Upper lobe of left lung (tissue), 6 donors: ENCODE measurements around the gene PIK3CA. TPM values are rescaled to one million over a fixed set of nuclear protein-coding genes. Genes with fewer than 3 reads are reported as not detected.
"Not testable (repeated sequence)": the region's sequence is repeated elsewhere in the genome, so short reads cannot be mapped to it uniquely, and the experiment has no call there.

Experiments used
- ATAC-seq, 2 donors: fragments of 200-7000 bp; cut with Tn5 transposase; one replicate each; pipeline ENCODE4 v1.9.1; 2022; ENCODE audit warnings: mild to moderate bottlenecking in 2 of 2, moderate library complexity in 2 of 2; ENCODE audit not compliant: low FRiP score in 2 of 2
- DNase-seq, 2 donors: peaks; one replicate each; pipeline ENCODE4 v3.0.0-alpha.2; 2019 to 2020
- H3K27ac ChIP-seq, 4 donors: fragments of 200-600 bp; sonication (generic); one replicate each; pipeline ENCODE4 v1.5.1; 2016 to 2019
- H3K27me3 ChIP-seq, 4 donors: fragments of 200-600 bp; sonication (generic); one replicate each; pipeline ENCODE4 v1.5.1; 2017 to 2019
- H3K36me3 ChIP-seq, 4 donors: fragments of 200-600 bp; sonication (generic); one replicate each; pipeline ENCODE4 v1.5.1; 2016 to 2019
- H3K4me1 ChIP-seq, 4 donors: fragments of 200-600 bp; sonication (generic); one replicate each; pipeline ENCODE4 v1.5.1; 2018 to 2019
- H3K4me3 ChIP-seq, 4 donors: fragments of 200-600 bp; sonication (generic); one replicate each; pipeline ENCODE4 v1.5.1; 2017 to 2019; ENCODE audit warnings: mild to moderate bottlenecking in 2 of 4, moderate library complexity in 1 of 4
- H3K9me3 ChIP-seq, 4 donors: fragments of 200-600 bp; sonication (generic); one replicate each; pipeline ENCODE4 v1.5.1; 2018 to 2019
- CTCF ChIP-seq, 6 experiments: fragments of 450-650 bp in 4 of 6; fragments of 200-600 bp in 2 of 6; sonication (generic) in 2 of 6; IDR thresholded peaks; one replicate each; pipeline ENCODE4 v1.5.1; 2016 to 2019; ENCODE audit warnings: antibody characterized with exemption in 6 of 6
- EP300 ChIP-seq, 4 donors: sonication (generic); formaldehyde crosslinking; IDR thresholded peaks; one replicate each; pipeline ENCODE4 v1.5.1; 2017; ENCODE audit warnings: antibody characterized with exemption in 4 of 4, control low read depth in 2 of 4
- POLR2A ChIP-seq, 4 donors: fragments of 450-650 bp; IDR thresholded peaks; one replicate each; pipeline ENCODE4 v1.5.1; 2016 to 2017; ENCODE audit warnings: antibody characterized with exemption in 4 of 4, mild to moderate bottlenecking in 2 of 4
- POLR2AphosphoS5 ChIP-seq, 2 donors: sonication (generic); formaldehyde crosslinking; IDR thresholded peaks; one replicate each; pipeline ENCODE4 v1.5.1; 2017; ENCODE audit warnings: antibody characterized with exemption in 2 of 2
- WGBS, 2 donors: methylation state at CpG; one replicate each; pipeline ENCODE4 v1.1.5; 2017 to 2018; 5-methylcytosine and 5-hydroxymethylcytosine counted together
- total RNA-seq, 6 donors: library from RNA; depleted of rRNA in 4 of 6; stranded (reverse); fragments of >200 nt in 4 of 6; gene quantifications; one replicate each; pipeline versions ENCODE4 v1.1.0 to v1.2.1, GENCODE V29; 2016 to 2021
- donor health status: DM: no; HTN: no; CAD: no; lungs with moderate emphysema.
- donor health status: DM: no; HTN: yes; CAD: no; lungs with severe emphysema.

The PIK3CA gene
- total RNA-seq, 6 donors from 2014 or later, result 7.3 to 37.6 (median 23.5) TPM

- 78 to 88% methylated on average over 6 of the region's 6 CpGs for WGBS, 2 donors
Measured at GRCh38 chr3:179250803-179251476, 102.8 kb downstream of the PIK3CA start, which contains the start of gene KCNMB3. Gene KCNMB3 (minus strand): TSS chr3:179251114. CDS start chr3:179250990, 124 bp downstream.

GRCh38 chr3:179256813-179257212 is 108.7 kb downstream of the PIK3CA start:
- Histone ChIP-seq H3K27me3 (no peaks in the 10 kb centered on the region), H3K36me3 (no peaks in the 10 kb centered on the region), H3K4me1 (peaks cover 0 to 6% (median 0%) of the 10 kb centered on the region in 4 donors), H3K27ac (no peak overlapping the region), H3K4me3 (no peak overlapping the region), H3K9me3 (peaks cover 0 to 9% (median 2%) of the 10 kb centered on the region in 4 donors)
- DNase-seq (no peak), ATAC-seq (no peak)
- no peak for TF ChIP-seq POLR2AphosphoS5 (IDR thresholded peaks at IDR 0.05)
- no peak for TF ChIP-seq POLR2A (IDR thresholded peaks at IDR 0.05)
- TF ChIP-seq EP300 (IDR thresholded peaks at IDR 0.05), result no peak
- TF ChIP-seq CTCF (IDR thresholded peaks at IDR 0.05), result no peak
- WGBS, 2 donors, result 94% methylated on average over 2 of the region's 2 CpGs

More at GRCh38 chr3:179250803-179251476, 102.8 kb downstream of the PIK3CA start, which contains the start of gene KCNMB3:
- Histone ChIP-seq H3K27ac (no peak within 1 kb of the TSS), H3K4me1 (no peaks in the 10 kb centered on the region), H3K9me3 (no peaks in the 10 kb centered on the region), H3K36me3 (peaks cover 0 to 10% (median 2%) of the 10 kb centered on the region in 4 donors), H3K4me3 (no peak within 1 kb of the TSS), H3K27me3 (no peaks in the 10 kb centered on the region)
- TF ChIP-seq CTCF (IDR thresholded peaks at IDR 0.05) (no peak), POLR2A (IDR thresholded peaks at IDR 0.05) (no peak), EP300 (IDR thresholded peaks at IDR 0.05) (no peak), POLR2AphosphoS5 (IDR thresholded peaks at IDR 0.05) (no peak)
- DNase-seq, result no peak
- no peak for ATAC-seq

- WGBS, 2 donors, result 93% methylated on average over 11 of the region's 11 CpGs
- not testable (repeated sequence) for H3K36me3 ChIP-seq, DNase-seq, H3K27me3 ChIP-seq, H3K9me3 ChIP-seq, H3K27ac ChIP-seq, ATAC-seq, H3K4me3 ChIP-seq, H3K4me1 ChIP-seq
Measured at GRCh38 chr3:179257742-179258141, 109.6 kb downstream of the PIK3CA start.

GRCh38 chr3:179258820-179259219 is 110.7 kb downstream of the PIK3CA start:
- no peak for ATAC-seq

GRCh38 chr3:179259959-179260756 is 112.0 kb downstream of the PIK3CA start:
- ATAC-seq, result not testable (repeated sequence)

More at GRCh38 chr3:179258820-179259219, 110.7 kb downstream of the PIK3CA start:
- Histone ChIP-seq H3K36me3 (no peaks in the 10 kb centered on the region), H3K4me3 (no peak overlapping the region), H3K27me3 (no peaks in the 10 kb centered on the region), H3K27ac (no peak overlapping the region), H3K9me3 (peaks cover 0 to 9% (median 2%) of the 10 kb centered on the region in 4 donors), H3K4me1 (peaks cover 0 to 9% (median 0%) of the 10 kb centered on the region in 4 donors)
- 72 to 85% methylated on average over 5 of the region's 5 CpGs for WGBS, 2 donors
- no peak for DNase-seq
- TF ChIP-seq POLR2AphosphoS5 (IDR thresholded peaks at IDR 0.05), result no peak
- no peak for TF ChIP-seq CTCF (IDR thresholded peaks at IDR 0.05)
- no peak for TF ChIP-seq EP300 (IDR thresholded peaks at IDR 0.05)
- TF ChIP-seq POLR2A (IDR thresholded peaks at IDR 0.05), result no peak

More at GRCh38 chr3:179259959-179260756, 112.0 kb downstream of the PIK3CA start:
- 96 to 97% methylated on average over 9 of the region's 9 CpGs for WGBS, 2 donors
- H3K4me1 ChIP-seq, H3K9me3 ChIP-seq, H3K27me3 ChIP-seq, H3K36me3 ChIP-seq, H3K27ac ChIP-seq, DNase-seq: not testable (repeated sequence)
- H3K4me3 ChIP-seq, result peak overlapping the region in 3 of 4 donors; percentile 64 to 73 (median 69)
